Spleen (tissue), 7 donors: ENCODE data around the gene CSTF3.

Experiments used
- POLR2A ChIP-seq, 3 donors: fragments of 450-650 bp; IDR thresholded peaks; one replicate each; pipeline ENCODE4 v1.5.1; 2017; ENCODE audit warnings: antibody characterized with exemption in 3 of 3, mild to moderate bottlenecking in 1 of 3
- TF ChIP-seq, protein P1 (sequence below), 11 experiments: fragments of 200-600 bp in 7 of 11; fragments of 450-650 bp in 4 of 11; sonication (generic) in 4 of 11; IDR thresholded peaks in 8 of 11; conservative IDR thresholded peaks in 3 of 11; 1 replicate in 7 of 11; 2 replicates in 4 of 11; pipeline versions ENCODE4 v1.4.0 to v1.8.0; 2016 to 2021; ENCODE audit warnings: antibody characterized with exemption in 11 of 11, inconsistent platforms in 4 of 11, mild to moderate bottlenecking in 1 of 11
- donor health status: DM: no; HTN: no; CAD: no; lungs with moderate emphysema.
- donor health status: DM: no; HTN: no; CAD: no.
- donor health status: DM: no; HTN: no; CAD: no.

DNA sequence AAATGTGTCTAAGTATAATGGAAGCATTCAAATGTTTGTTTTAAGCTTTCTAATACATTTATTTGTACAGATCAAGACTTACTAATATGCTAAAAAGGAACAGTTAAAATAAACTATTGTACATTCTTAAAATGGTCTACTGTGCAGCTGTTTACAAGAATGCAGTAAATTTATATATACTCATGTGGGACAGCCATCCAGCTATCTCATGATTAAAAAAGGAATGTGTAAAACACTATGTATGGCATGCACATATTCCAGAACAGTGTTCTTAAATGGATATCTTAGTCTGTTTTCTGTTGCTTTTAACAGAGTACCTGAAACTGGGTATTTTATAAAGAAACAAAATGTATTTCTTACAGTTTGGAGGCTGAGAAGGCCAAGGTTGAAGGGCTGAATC, 30.2 kb upstream of the CSTF3 start:
- TF ChIP-seq, protein P1, sequence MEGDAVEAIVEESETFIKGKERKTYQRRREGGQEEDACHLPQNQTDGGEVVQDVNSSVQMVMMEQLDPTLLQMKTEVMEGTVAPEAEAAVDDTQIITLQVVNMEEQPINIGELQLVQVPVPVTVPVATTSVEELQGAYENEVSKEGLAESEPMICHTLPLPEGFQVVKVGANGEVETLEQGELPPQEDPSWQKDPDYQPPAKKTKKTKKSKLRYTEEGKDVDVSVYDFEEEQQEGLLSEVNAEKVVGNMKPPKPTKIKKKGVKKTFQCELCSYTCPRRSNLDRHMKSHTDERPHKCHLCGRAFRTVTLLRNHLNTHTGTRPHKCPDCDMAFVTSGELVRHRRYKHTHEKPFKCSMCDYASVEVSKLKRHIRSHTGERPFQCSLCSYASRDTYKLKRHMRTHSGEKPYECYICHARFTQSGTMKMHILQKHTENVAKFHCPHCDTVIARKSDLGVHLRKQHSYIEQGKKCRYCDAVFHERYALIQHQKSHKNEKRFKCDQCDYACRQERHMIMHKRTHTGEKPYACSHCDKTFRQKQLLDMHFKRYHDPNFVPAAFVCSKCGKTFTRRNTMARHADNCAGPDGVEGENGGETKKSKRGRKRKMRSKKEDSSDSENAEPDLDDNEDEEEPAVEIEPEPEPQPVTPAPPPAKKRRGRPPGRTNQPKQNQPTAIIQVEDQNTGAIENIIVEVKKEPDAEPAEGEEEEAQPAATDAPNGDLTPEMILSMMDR (IDR thresholded peaks at IDR 0.05 in 8 of 11, conservative IDR thresholded peaks at IDR 0.05 in 3 of 11): no peak
- TF ChIP-seq POLR2A (IDR thresholded peaks at IDR 0.05): no peak
